ENCODE data around the gene RAI1. TPM values are rescaled to one million over a fixed set of nuclear protein-coding genes. Genes with fewer than 3 reads are reported as not detected.

Gene RAI1
- total and polyA plus RNA-seq, 2 of the 8 experiments (the other 6 are each of a cell fraction or from before 2014, with no cell fraction given): 0.39 to 1.2 TPM

GRCh38 chr17:17668358-17668757, 12.9 kb upstream of the RAI1 start:
- WGBS, 2 experiments (ENCODE audit: extremely low coverage in 1 of 2, insufficient coverage in 1 of 2, insufficient read length in 1 of 2, insufficient replicate concordance in 2 of 2, low coverage in 1 of 2, low lambda C conversion rate in 2 of 2, missing lambda C conversion rate in 1 of 2): 85% methylated on average over 2 of the region's 3 CpGs; no CpG with 5 or more reads in 1 of the 2 experiments
- Histone ChIP-seq H3K4me3 (ENCODE audit: extremely low read depth in 1 of 4, insufficient read depth in 2 of 4, low read depth in 3 of 4, low read length in 4 of 4) (no peak overlapping the region), H2BK12ac (ENCODE audit: low read depth, low read length) (no peak overlapping the region), H3K9ac (replicated peaks in 1 of 4; ENCODE audit: extremely low read depth in 1 of 4, low read depth in 3 of 4, low read length in 3 of 4) (no peak overlapping the region), H4K5ac (ENCODE audit: insufficient read length, low read depth, low read length) (no peak overlapping the region), H3K18ac (ENCODE audit: extremely low read depth, low read length) (no peak overlapping the region), H3K79me1 (ENCODE audit: low read depth, low read length) (no peaks in the 10 kb centered on the region), H2BK20ac (ENCODE audit: low read length) (no peak overlapping the region), H2BK120ac (replicated peaks; ENCODE audit: low read depth, low read length) (no peak overlapping the region), H3K36me3 (ENCODE audit: control insufficient read depth in 2 of 4, insufficient read depth in 4 of 4, low read length in 3 of 4) (no peaks in the 10 kb centered on the region), H4K20me1 (replicated peaks in 1 of 2; ENCODE audit: control insufficient read depth in 1 of 2, insufficient read depth in 2 of 2, low read length in 2 of 2) (no peaks in the 10 kb centered on the region), H2AK5ac (ENCODE audit: low read depth, low read length) (no peak overlapping the region), H3K4me1 (replicated peaks in 1 of 4; ENCODE audit: control insufficient read depth in 3 of 4, insufficient read depth in 4 of 4, low read length in 3 of 4) (peaks cover 0 to 3% (median 2%) of the 10 kb centered on the region in 4 experiments; a peak in 6 of 7 replicates), H2BK15ac (ENCODE audit: low read length) (no peak overlapping the region), H3K4me2 (ENCODE audit: insufficient read depth in 1 of 2, low read depth in 2 of 2, low read length in 2 of 2) (no peak overlapping the region), H2AFZ (ENCODE audit: low read length) (no peak overlapping the region), H3K23me2 (ENCODE audit: low read depth, low read length) (no peaks in the 10 kb centered on the region), H3K14ac (ENCODE audit: insufficient read length) (no peak overlapping the region), H3K9me3 (ENCODE audit: insufficient read depth in 2 of 2, low read depth in 1 of 2, low read length in 1 of 2) (no peaks in the 10 kb centered on the region), H3K56ac (replicated peaks; ENCODE audit: insufficient read length, low read depth, low read length) (no peak overlapping the region), H3K27me3 (replicated peaks in 1 of 4; ENCODE audit: control insufficient read depth in 3 of 4, extremely low read depth in 1 of 4, insufficient read depth in 3 of 4, low read length in 3 of 4) (peaks cover 0 to 9% (median 3%) of the 10 kb centered on the region in 4 experiments; a peak in 5 of 7 replicates), H3K4ac (replicated peaks; ENCODE audit: insufficient read length, low read depth, low read length) (no peak overlapping the region), H3K79me2 (ENCODE audit: control insufficient read depth in 1 of 2, insufficient read depth in 2 of 2, low read length in 2 of 2) (no peaks in the 10 kb centered on the region), H4K8ac (ENCODE audit: extremely low read depth, insufficient read depth, low read length) (no peak overlapping the region), H4K91ac (replicated peaks; ENCODE audit: insufficient read length, low read length) (no peak overlapping the region), H3K23ac (ENCODE audit: insufficient read length) (no peak overlapping the region), H3K27ac (ENCODE audit: low read depth, low read length) (no peak overlapping the region), H2BK5ac (ENCODE audit: low read depth, low read length) (no peak overlapping the region)
- FAIRE-seq (no peak), DNase-seq (ENCODE audit: low read depth in 1 of 2, low spot score in 2 of 2) (no peak)
- CTCF ChIA-PET (ENCODE audit: partially characterized antibody): interaction anchor here (0.9 to 2.3 kb wide), 2 partner anchors 11 to 27 kb away, joined by 3 to 15 read pairs; no protein-coding TSS in a partner anchor
- POLR2A ChIA-PET (ENCODE audit: partially characterized antibody): no interaction called here
- TF ChIP-seq SIX5 (IDR thresholded peaks at IDR 0.05; ENCODE audit: low read depth, low read length) (no peak), EGR1 (IDR thresholded peaks at IDR 0.05; ENCODE audit: borderline replicate concordance, low read depth, low read length) (no peak), BACH1 (IDR thresholded peaks at IDR 0.05; ENCODE audit: low read length) (no peak), POLR2A (IDR thresholded peaks at IDR 0.05; ENCODE audit: control extremely low read depth in 1 of 2, low read depth in 2 of 2, low read length in 2 of 2) (no peak), ATF3 (IDR thresholded peaks at IDR 0.05; ENCODE audit: insufficient read depth, low read depth, low read length) (no peak), GABPA (IDR thresholded peaks at IDR 0.05; ENCODE audit: borderline replicate concordance, insufficient read depth, low read length) (no peak), MAFK (IDR thresholded peaks at IDR 0.05; ENCODE audit: low read depth, low read length) (no peak), NANOG (IDR thresholded peaks at IDR 0.05; ENCODE audit: insufficient read depth, low read depth, low read length, poor library complexity, severe bottlenecking) (no peak), SUZ12 (IDR thresholded peaks at IDR 0.05; ENCODE audit: low read length) (no peak), RFX5 (IDR thresholded peaks at IDR 0.05; ENCODE audit: borderline replicate concordance, low read depth, low read length) (no peak), ASH2L (IDR thresholded peaks at IDR 0.05; ENCODE audit: low read length) (no peak)

Data from H1 (cell line).